22Rv1 (cell line): ENCODE measurements around the gene C2orf49.

Source experiments
- ZFX ChIP-seq: fragments of 450-650 bp; IDR thresholded peaks from 2 replicates; pipeline ENCODE4 v1.6.1; 2017; ENCODE audit warnings: antibody characterized with exemption, borderline replicate concordance
- TF ChIP-seq, protein P1 (sequence below): fragments of 450-650 bp; IDR thresholded peaks from 2 replicates; pipeline ENCODE4 v1.5.1; 2017; ENCODE audit warnings: mild to moderate bottlenecking

DNA sequence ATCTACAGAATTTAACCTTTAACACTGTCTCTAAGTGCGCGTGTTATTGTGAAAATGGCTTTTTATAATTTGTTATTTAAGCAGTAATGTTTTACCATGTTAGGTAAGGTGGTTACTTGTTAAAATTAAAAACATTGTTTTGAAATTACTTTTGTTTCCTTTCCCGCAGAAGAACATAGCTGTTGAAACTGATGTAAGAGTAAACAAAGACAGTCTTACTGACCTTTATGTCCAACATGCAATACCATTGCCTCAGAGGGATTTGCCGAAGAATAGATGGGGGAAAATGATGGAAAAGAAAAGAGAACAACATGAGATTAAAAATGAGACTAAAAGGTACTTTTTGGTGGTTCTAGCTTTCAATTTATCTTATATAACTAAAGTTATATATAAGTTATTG is 2.1 kb downstream of the C2orf49 start:
- TF ChIP-seq, protein P1, sequence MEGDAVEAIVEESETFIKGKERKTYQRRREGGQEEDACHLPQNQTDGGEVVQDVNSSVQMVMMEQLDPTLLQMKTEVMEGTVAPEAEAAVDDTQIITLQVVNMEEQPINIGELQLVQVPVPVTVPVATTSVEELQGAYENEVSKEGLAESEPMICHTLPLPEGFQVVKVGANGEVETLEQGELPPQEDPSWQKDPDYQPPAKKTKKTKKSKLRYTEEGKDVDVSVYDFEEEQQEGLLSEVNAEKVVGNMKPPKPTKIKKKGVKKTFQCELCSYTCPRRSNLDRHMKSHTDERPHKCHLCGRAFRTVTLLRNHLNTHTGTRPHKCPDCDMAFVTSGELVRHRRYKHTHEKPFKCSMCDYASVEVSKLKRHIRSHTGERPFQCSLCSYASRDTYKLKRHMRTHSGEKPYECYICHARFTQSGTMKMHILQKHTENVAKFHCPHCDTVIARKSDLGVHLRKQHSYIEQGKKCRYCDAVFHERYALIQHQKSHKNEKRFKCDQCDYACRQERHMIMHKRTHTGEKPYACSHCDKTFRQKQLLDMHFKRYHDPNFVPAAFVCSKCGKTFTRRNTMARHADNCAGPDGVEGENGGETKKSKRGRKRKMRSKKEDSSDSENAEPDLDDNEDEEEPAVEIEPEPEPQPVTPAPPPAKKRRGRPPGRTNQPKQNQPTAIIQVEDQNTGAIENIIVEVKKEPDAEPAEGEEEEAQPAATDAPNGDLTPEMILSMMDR: no peak
- TF ChIP-seq ZFX: no peak
